Activated CD8-positive, alpha-beta memory T cell treated with anti-CD3 and anti-CD28 coated beads for 4 hours (primary cell): ENCODE results near the gene YEATS4.

ENCODE experiments used
- DNase-seq, 2 donors: peaks; one replicate each; pipeline ENCODE4 v3.0.0-alpha.2; 2020; ENCODE audit warnings: low read depth in 2 of 2

Gene YEATS4

GRCh38 chr12:69342421-69342820, 17.1 kb upstream of the YEATS4 start:
- no peak for DNase-seq

- no peak for DNase-seq
These were observed 16.2 kb upstream of the YEATS4 start for GRCh38 chr12:69343357-69343756.

- no peak for DNase-seq
These were observed 15.5 kb upstream of the YEATS4 start for GRCh38 chr12:69343885-69344612.

- DNase-seq, result no peak
These were observed 14.5 kb upstream of the YEATS4 start for GRCh38 chr12:69345077-69345476.

- DNase-seq, result no peak
These were observed 13.8 kb upstream of the YEATS4 start for GRCh38 chr12:69345742-69346141.

- no peak for DNase-seq
These were observed 11.2 kb upstream of the YEATS4 start, which contains the start of gene LYZ for GRCh38 chr12:69348162-69348938. Gene LYZ, plus strand, starts transcription at chr12:69348381. Its CDS starts 28 bp downstream, at chr12:69348409.

GRCh38 chr12:69350002-69350626, 9.4 kb upstream of the YEATS4 start:
- no peak for DNase-seq

GRCh38 chr12:69350777-69351176, 8.8 kb upstream of the YEATS4 start:
- no peak for DNase-seq

- no peak for DNase-seq
These were observed 7.9 kb upstream of the YEATS4 start for GRCh38 chr12:69351462-69352236.

GRCh38 chr12:69352904-69353303, 6.6 kb upstream of the YEATS4 start:
- DNase-seq, result no peak

GRCh38 chr12:69354172-69354555, 5.4 kb upstream of the YEATS4 start:
- no peak for DNase-seq

GRCh38 chr12:69354556-69355187, 4.9 kb upstream of the YEATS4 start:
- DNase-seq, result no peak

- DNase-seq, result no peak
These were observed 4.0 kb upstream of the YEATS4 start for GRCh38 chr12:69355363-69356028.

- DNase-seq, result no peak
These were observed 767 bp downstream of the YEATS4 start for GRCh38 chr12:69360348-69360672.

- DNase-seq, result no peak
These were observed 7.3 kb downstream of the YEATS4 start for GRCh38 chr12:69366796-69367195.

GRCh38 chr12:69368171-69368570, 8.6 kb downstream of the YEATS4 start:
- no peak for DNase-seq

- DNase-seq, result no peak
These were observed 23.5 kb downstream of the YEATS4 start for GRCh38 chr12:69383074-69383473.

GRCh38 chr12:69385038-69385437, 25.5 kb downstream of the YEATS4 start:
- no peak for DNase-seq

GRCh38 chr12:69386921-69387320, 27.4 kb downstream of the YEATS4 start:
- no peak for DNase-seq

- no peak for DNase-seq
These were observed 28.8 kb downstream of the YEATS4 start for GRCh38 chr12:69388371-69388770.

- no peak for DNase-seq
These were observed 30.3 kb downstream of the YEATS4 start for GRCh38 chr12:69389831-69390230.
